GM23248 (cell line): ENCODE measurements around the gene SCTR.

Experiments
- EZH2 ChIP-seq: fragments of 200-600 bp; sonication (generic); IDR thresholded peaks from 2 replicates; pipeline ENCODE4 v1.6.1; 2018; ENCODE audit warnings: antibody characterized with exemption, mild to moderate bottlenecking; ENCODE audit not compliant: insufficient read depth, poor library complexity, severe bottlenecking
- EZH2phosphoT487 ChIP-seq: fragments of 200-600 bp; sonication (generic); IDR thresholded peaks from 2 replicates; pipeline ENCODE4 v1.6.1; 2018; ENCODE audit warnings: antibody characterized with exemption, moderate library complexity, mild to moderate bottlenecking, low read depth; ENCODE audit not compliant: insufficient read depth

DNA sequence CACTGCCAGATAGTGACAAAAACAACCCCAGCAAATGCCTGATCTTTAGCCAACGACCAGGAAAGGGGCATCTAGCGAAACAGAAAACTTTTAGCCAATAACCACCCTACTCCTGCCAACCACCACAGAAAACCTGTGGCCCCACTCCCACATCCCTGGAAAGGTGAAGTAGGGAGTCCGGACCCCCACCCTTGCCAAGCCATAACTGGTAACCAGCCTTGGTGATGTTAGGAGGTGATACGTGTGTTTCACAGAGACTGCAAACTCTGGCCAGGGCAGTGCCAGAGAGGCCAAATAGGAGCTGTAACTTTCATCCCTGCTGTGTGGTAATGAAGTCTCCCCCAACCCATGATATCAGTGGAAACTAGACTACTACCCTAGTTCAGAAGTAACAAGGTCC is 27.6 kb downstream of the SCTR start:
- TF ChIP-seq EZH2phosphoT487 (no peak), EZH2 (no peak)
